Upper lobe of left lung (tissue), 4 donors: ENCODE data around the gene PDE7B.

Experiments
- CTCF ChIP-seq, 6 experiments: fragments of 450-650 bp in 4 of 6; fragments of 200-600 bp in 2 of 6; sonication (generic) in 2 of 6; IDR thresholded peaks; one replicate each; pipeline ENCODE4 v1.5.1; 2016 to 2019; ENCODE audit warnings: antibody characterized with exemption in 6 of 6
- EP300 ChIP-seq, 4 donors: sonication (generic); formaldehyde crosslinking; IDR thresholded peaks; one replicate each; pipeline ENCODE4 v1.5.1; 2017; ENCODE audit warnings: antibody characterized with exemption in 4 of 4, control low read depth in 2 of 4
- POLR2A ChIP-seq, 4 donors: fragments of 450-650 bp; IDR thresholded peaks; one replicate each; pipeline ENCODE4 v1.5.1; 2016 to 2017; ENCODE audit warnings: antibody characterized with exemption in 4 of 4, mild to moderate bottlenecking in 2 of 4

- TF ChIP-seq POLR2A (IDR thresholded peaks at IDR 0.05), result no peak
- no peak for TF ChIP-seq CTCF (IDR thresholded peaks at IDR 0.05)
- no peak for TF ChIP-seq EP300 (IDR thresholded peaks at IDR 0.05)
These were observed 28.8 kb downstream of the PDE7B start for GRCh38 chr6:135880066-135880972.
